WTC11 (cell line): ENCODE results near the gene CLEC2B. TPM values are rescaled to one million over a fixed set of nuclear protein-coding genes. Genes with fewer than 3 reads are reported as not detected.

Experiments
- ATAC-seq: fragments of 200-7000 bp; cut with Tn5 transposase; 2 replicates; pipeline ENCODE4 v1.10.0; 2021; ENCODE audit warnings: mild to moderate bottlenecking, moderate library complexity
- Bru-seq: library from RNA; stranded (reverse); fragments of 400-500 nt; gene quantifications from one replicate; lab custom pipeline; 2021; lab: Mats Ljungman, UMichigan
- CTCF ChIA-PET: fragments of 300-600 bp; sonication (Branson Sonifier 250); formaldehyde crosslinking; loops from one replicate; lab custom pipeline; 2021; ENCODE audit warnings: antibody characterized with exemption; lab: Charles Lee
- POLR2A ChIA-PET: fragments of 350-600 bp; sonication (Branson Sonifier 250); formaldehyde crosslinking; loops from one replicate; lab custom pipeline; 2021; ENCODE audit warnings: antibody characterized with exemption; lab: Charles Lee
- DNase-seq: peaks from one replicate; pipeline ENCODE4 v3.0.0; 2021; ENCODE audit warnings: low spot score
- H3K27ac Mint-ChIP-seq: 2 replicates; pipeline ENCODE4 v1.8.0; 2021; ENCODE audit warnings: mixed read lengths
- H3K27me3 Mint-ChIP-seq: 2 replicates; pipeline ENCODE4 v1.8.0; 2021; ENCODE audit warnings: low read depth, mild to moderate bottlenecking, moderate library complexity, mixed read lengths
- H3K36me3 Mint-ChIP-seq: 2 replicates; pipeline ENCODE4 v1.8.0; 2021; ENCODE audit warnings: mixed read lengths
- H3K4me1 Mint-ChIP-seq: 2 replicates; pipeline ENCODE4 v1.8.0; 2022; ENCODE audit warnings: mixed read lengths
- H3K4me3 Mint-ChIP-seq: 2 replicates; pipeline ENCODE4 v1.8.0; 2021; ENCODE audit warnings: mild to moderate bottlenecking, moderate library complexity, mixed read lengths
- H3K9me3 Mint-ChIP-seq: 2 replicates; pipeline ENCODE4 v1.8.0; 2021; ENCODE audit warnings: mixed read lengths
- ELF4 ChIP-seq: sonication (generic); formaldehyde crosslinking; IDR thresholded peaks from 2 replicates; pipeline ENCODE4 v1.8.1; 2022; ENCODE audit warnings: low read depth, mild to moderate bottlenecking, moderate library complexity, missing genetic modification reagents
- ESRRA ChIP-seq: sonication (generic); formaldehyde crosslinking; IDR thresholded peaks from 2 replicates; pipeline ENCODE4 v1.8.1; 2022; ENCODE audit warnings: mild to moderate bottlenecking, missing genetic modification reagents, borderline replicate concordance
- FOXK1 ChIP-seq: sonication (generic); formaldehyde crosslinking; IDR thresholded peaks from 2 replicates; pipeline ENCODE4 v1.8.0; 2022; ENCODE audit warnings: mild to moderate bottlenecking, moderate library complexity, missing genetic modification reagents
- JUN ChIP-seq: sonication (generic); formaldehyde crosslinking; IDR thresholded peaks from 2 replicates; pipeline ENCODE4 v1.8.0; 2023; ENCODE audit warnings: mild to moderate bottlenecking, missing genetic modification reagents
- KAT7 ChIP-seq: sonication (generic); formaldehyde crosslinking; IDR thresholded peaks from 2 replicates; pipeline ENCODE4 v1.8.1; 2023; ENCODE audit warnings: missing genetic modification reagents, mild to moderate bottlenecking, borderline replicate concordance
- TEAD4 ChIP-seq: sonication (generic); formaldehyde crosslinking; IDR thresholded peaks from 2 replicates; pipeline ENCODE4 v1.8.0; 2022; ENCODE audit warnings: mild to moderate bottlenecking, missing genetic modification reagents
- TP53 ChIP-seq: sonication (generic); formaldehyde crosslinking; IDR thresholded peaks from 2 replicates; pipeline ENCODE4 v1.8.1; 2023; ENCODE audit warnings: mild to moderate bottlenecking, missing genetic modification reagents
- ZNF317 ChIP-seq: sonication (generic); formaldehyde crosslinking; IDR thresholded peaks from 2 replicates; pipeline ENCODE4 v1.8.1; 2023; ENCODE audit warnings: low read depth, mild to moderate bottlenecking, moderate library complexity, missing genetic modification reagents, borderline replicate concordance
- ZNF396 ChIP-seq: fragments of 250-450 bp; sonication (Bioruptor Pico); IDR thresholded peaks from 2 replicates; pipeline ENCODE4 v1.8.0; 2021; ENCODE audit warnings: mild to moderate bottlenecking, moderate library complexity, borderline replicate concordance
- ZNF416 ChIP-seq: fragments of 250-450 bp; sonication (Bioruptor Pico); IDR thresholded peaks from 2 replicates; pipeline ENCODE4 v1.9.0; 2021; ENCODE audit warnings: mild to moderate bottlenecking, inconsistent platforms
- long read RNA-seq, 3 experiments: library from RNA in 1 of 3; library from capped mRNA in 1 of 3; library from polyadenylated mRNA in 1 of 3; unstranded in 2 of 3; stranded (forward) in 1 of 3; transcript quantifications; one replicate each; pipeline ENCODE4 v2.0.0, GENCODE V29; 2021
- total RNA-seq: library from RNA; stranded (reverse); gene quantifications from 3 replicates; pipeline ENCODE4 v1.2.3, GENCODE V29; 2021
- TF ChIP-seq, protein P1 (sequence below): sonication (generic); formaldehyde crosslinking; IDR thresholded peaks from 2 replicates; pipeline ENCODE4 v1.8.1; 2023; ENCODE audit warnings: mild to moderate bottlenecking, moderate library complexity, missing genetic modification reagents
- TF ChIP-seq, protein P2 (sequence below): sonication (generic); formaldehyde crosslinking; conservative IDR thresholded peaks from 2 replicates; pipeline ENCODE4 v1.8.1; 2022; ENCODE audit warnings: mild to moderate bottlenecking, missing genetic modification reagents
- TF ChIP-seq, protein P3 (sequence below): sonication (generic); formaldehyde crosslinking; IDR thresholded peaks from 2 replicates; pipeline ENCODE4 v1.8.0; 2023; ENCODE audit warnings: missing genetic modification reagents
- TF ChIP-seq, protein P4 (sequence below): fragments of 250-450 bp; sonication (Bioruptor Pico); IDR thresholded peaks from 2 replicates; pipeline ENCODE4 v1.9.0; 2021; ENCODE audit warnings: moderate library complexity, mild to moderate bottlenecking, inconsistent platforms, borderline replicate concordance
- TF ChIP-seq, protein P5 (sequence below): sonication (generic); formaldehyde crosslinking; IDR thresholded peaks from 2 replicates; pipeline ENCODE4 v1.8.1; 2022; ENCODE audit warnings: mild to moderate bottlenecking, moderate library complexity, missing genetic modification reagents
- TF ChIP-seq, protein P6 (sequence below): fragments of 250-450 bp; sonication (Bioruptor Pico); IDR thresholded peaks from 2 replicates; pipeline ENCODE4 v2.1.2; 2022; ENCODE audit warnings: mild to moderate bottlenecking, moderate library complexity
- TF ChIP-seq, protein P7 (sequence below): sonication (generic); formaldehyde crosslinking; IDR thresholded peaks from 2 replicates; pipeline ENCODE4 v1.8.0; 2022; ENCODE audit warnings: mild to moderate bottlenecking, missing genetic modification reagents
- TF ChIP-seq, protein P8 (sequence below): fragments of 250-450 bp; sonication (Bioruptor Pico); conservative IDR thresholded peaks from 2 replicates; pipeline ENCODE4 v1.9.0; 2021; ENCODE audit warnings: mild to moderate bottlenecking
- TF ChIP-seq, protein P9 (sequence below): sonication (generic); formaldehyde crosslinking; IDR thresholded peaks from 2 replicates; pipeline ENCODE4 v1.8.0; 2022; ENCODE audit warnings: mild to moderate bottlenecking, missing genetic modification reagents

CLEC2B gene
- total RNA-seq (0.20 TPM in 1 of 3 replicates, not detected in the others), Bru-seq, nascent RNA (not detected)
- long read RNA-seq, experiment 1, result 0 reads
- long read RNA-seq, experiment 2, result 0 reads
- long read RNA-seq, experiment 3, result 0 reads

DNA sequence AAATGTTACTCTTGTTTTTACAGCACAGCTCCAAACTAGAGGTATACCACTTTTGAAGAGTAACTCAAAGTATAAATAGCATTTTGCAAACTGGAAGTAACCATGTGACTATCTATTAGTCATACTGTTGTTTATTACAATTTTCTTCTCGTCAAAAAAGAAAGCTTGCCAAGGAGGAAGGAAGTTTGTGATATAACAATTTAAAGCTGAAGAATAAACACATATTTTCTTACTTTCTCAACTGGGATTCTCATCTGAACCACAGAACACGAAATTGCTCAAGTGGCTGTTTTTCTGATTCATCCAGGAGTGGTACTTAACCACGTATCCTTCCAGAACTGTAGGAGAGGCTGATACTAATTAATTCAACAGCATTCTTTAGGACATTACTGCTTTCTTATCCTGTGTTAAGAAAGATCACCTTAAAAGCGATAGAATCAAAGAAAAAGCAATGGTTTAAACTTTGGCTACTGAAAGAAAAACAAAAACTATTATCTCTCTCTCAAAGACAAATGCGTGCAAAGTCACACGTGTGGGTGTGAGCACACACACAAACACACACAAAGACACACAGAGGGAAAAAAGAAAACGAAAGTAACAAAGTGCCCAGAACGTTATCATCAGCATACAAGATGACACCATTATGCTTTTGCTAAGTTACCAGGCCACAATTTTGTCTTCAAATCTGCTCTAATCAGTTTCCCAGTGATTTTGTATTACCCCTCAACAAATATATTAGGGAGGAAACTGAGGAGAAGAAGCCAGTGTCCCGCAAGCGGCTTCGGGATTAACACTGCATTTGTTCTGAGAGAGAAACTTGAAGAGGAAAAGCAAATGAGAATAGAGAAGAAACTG, at the start of gene CLEC2B:
Gene CLEC2B, minus strand, starts transcription at position 48 of the 855 bp plus-strand sequence.
- Mint-ChIP-seq H3K36me3 (no peaks in the 10 kb centered on the region), H3K4me1 (peaks cover 22% of the 10 kb centered on the region), H3K27me3 (no peaks in the 10 kb centered on the region), H3K9me3 (no peaks in the 10 kb centered on the region), H3K4me3 (no peak within 1 kb of the TSS), H3K27ac (peak within 1 kb of the TSS; percentile 53)
- TF ChIP-seq ELF4 (no peak), TEAD4 (CRISPR knock-in tag) (no peak), FOXK1 (CRISPR knock-in tag) (no peak), ZNF416 (no peak), KAT7 (CRISPR knock-in tag) (no peak), ZNF396 (no peak), TP53 (CRISPR knock-in tag) (no peak), ZNF317 (CRISPR knock-in tag) (no peak), ESRRA (CRISPR knock-in tag) (no peak), JUN (no peak)
- TF ChIP-seq, protein P1, sequence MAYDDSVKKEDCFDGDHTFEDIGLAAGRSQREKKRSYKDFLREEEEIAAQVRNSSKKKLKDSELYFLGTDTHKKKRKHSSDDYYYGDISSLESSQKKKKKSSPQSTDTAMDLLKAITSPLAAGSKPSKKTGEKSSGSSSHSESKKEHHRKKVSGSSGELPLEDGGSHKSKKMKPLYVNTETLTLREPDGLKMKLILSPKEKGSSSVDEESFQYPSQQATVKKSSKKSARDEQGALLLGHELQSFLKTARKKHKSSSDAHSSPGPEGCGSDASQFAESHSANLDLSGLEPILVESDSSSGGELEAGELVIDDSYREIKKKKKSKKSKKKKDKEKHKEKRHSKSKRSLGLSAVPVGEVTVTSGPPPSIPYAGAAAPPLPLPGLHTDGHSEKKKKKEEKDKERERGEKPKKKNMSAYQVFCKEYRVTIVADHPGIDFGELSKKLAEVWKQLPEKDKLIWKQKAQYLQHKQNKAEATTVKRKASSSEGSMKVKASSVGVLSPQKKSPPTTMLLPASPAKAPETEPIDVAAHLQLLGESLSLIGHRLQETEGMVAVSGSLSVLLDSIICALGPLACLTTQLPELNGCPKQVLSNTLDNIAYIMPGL (CRISPR knock-in tag), result no peak
- TF ChIP-seq, protein P2, sequence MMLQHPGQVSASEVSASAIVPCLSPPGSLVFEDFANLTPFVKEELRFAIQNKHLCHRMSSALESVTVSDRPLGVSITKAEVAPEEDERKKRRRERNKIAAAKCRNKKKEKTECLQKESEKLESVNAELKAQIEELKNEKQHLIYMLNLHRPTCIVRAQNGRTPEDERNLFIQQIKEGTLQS, result no peak
- TF ChIP-seq, protein P3, sequence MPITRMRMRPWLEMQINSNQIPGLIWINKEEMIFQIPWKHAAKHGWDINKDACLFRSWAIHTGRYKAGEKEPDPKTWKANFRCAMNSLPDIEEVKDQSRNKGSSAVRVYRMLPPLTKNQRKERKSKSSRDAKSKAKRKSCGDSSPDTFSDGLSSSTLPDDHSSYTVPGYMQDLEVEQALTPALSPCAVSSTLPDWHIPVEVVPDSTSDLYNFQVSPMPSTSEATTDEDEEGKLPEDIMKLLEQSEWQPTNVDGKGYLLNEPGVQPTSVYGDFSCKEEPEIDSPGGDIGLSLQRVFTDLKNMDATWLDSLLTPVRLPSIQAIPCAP (CRISPR knock-in tag), result no peak
- TF ChIP-seq, protein P4, sequence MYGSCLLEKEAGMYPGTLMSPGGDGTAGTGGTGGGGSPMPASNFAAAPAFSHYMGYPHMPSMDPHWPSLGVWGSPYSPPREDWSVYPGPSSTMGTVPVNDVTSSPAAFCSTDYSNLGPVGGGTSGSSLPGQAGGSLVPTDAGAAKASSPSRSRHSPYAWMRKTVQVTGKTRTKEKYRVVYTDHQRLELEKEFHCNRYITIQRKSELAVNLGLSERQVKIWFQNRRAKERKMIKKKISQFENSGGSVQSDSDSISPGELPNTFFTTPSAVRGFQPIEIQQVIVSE (CRISPR knock-in tag), result no peak
- TF ChIP-seq, protein P5, sequence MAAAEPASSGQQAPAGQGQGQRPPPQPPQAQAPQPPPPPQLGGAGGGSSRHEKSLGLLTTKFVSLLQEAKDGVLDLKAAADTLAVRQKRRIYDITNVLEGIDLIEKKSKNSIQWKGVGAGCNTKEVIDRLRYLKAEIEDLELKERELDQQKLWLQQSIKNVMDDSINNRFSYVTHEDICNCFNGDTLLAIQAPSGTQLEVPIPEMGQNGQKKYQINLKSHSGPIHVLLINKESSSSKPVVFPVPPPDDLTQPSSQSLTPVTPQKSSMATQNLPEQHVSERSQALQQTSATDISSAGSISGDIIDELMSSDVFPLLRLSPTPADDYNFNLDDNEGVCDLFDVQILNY (CRISPR knock-in tag), result no peak
- TF ChIP-seq, protein P6, sequence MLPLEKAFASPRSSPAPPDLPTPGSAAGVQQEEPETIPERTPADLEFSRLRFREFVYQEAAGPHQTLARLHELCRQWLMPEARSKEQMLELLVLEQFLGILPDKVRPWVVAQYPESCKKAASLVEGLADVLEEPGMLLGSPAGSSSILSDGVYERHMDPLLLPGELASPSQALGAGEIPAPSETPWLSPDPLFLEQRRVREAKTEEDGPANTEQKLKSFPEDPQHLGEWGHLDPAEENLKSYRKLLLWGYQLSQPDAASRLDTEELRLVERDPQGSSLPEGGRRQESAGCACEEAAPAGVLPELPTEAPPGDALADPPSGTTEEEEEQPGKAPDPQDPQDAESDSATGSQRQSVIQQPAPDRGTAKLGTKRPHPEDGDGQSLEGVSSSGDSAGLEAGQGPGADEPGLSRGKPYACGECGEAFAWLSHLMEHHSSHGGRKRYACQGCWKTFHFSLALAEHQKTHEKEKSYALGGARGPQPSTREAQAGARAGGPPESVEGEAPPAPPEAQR, result no peak
- TF ChIP-seq, protein P7, sequence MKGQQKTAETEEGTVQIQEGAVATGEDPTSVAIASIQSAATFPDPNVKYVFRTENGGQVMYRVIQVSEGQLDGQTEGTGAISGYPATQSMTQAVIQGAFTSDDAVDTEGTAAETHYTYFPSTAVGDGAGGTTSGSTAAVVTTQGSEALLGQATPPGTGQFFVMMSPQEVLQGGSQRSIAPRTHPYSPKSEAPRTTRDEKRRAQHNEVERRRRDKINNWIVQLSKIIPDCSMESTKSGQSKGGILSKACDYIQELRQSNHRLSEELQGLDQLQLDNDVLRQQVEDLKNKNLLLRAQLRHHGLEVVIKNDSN, result no peak
- TF ChIP-seq, protein P8, sequence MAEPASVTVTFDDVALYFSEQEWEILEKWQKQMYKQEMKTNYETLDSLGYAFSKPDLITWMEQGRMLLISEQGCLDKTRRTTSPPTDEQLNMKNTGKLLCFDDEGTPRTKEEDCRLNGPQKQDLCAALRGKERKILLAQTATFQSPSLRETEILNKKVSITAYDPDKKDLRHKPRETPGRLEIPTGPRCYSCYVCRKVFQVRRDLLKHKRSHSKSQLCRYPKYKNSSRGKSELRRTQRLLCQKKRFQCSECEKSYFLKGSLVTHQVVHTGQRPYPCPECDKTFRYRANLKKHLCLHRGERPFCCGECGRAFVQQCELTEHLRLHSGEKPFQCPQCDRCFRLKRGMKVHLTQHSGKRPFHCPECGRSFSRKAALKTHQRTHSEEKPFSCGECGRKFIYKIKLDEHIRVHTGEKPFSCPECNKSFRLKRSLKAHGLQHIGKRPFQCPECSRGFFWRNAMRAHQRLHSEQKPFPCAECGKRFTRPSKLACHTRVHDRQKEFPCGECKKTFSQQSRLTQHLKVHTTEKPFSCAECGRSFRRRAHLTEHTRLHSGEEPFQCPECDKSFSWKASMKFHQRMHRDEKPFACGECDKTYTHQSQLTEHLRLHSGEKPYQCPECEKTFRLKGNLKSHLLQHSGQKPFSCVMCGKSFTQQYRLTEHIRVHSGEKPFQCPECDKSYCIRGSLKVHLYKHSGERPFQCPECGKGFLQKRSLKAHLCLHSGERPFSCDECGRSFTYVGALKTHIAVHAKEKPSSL (CRISPR knock-in tag), result no peak
- TF ChIP-seq, protein P9, sequence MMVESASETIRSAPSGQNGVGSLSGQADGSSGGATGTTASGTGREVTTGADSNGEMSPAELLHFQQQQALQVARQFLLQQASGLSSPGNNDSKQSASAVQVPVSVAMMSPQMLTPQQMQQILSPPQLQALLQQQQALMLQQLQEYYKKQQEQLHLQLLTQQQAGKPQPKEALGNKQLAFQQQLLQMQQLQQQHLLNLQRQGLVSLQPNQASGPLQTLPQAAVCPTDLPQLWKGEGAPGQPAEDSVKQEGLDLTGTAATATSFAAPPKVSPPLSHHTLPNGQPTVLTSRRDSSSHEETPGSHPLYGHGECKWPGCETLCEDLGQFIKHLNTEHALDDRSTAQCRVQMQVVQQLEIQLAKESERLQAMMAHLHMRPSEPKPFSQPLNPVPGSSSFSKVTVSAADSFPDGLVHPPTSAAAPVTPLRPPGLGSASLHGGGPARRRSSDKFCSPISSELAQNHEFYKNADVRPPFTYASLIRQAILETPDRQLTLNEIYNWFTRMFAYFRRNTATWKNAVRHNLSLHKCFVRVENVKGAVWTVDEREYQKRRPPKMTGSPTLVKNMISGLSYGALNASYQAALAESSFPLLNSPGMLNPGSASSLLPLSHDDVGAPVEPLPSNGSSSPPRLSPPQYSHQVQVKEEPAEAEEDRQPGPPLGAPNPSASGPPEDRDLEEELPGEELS, result no peak
- DNase-seq, result no peak
- no peak; the same call in 1 of the 2 replicates for ATAC-seq
- ChIA-PET POLR2A (no interaction called here), CTCF (interaction anchor here (1.6 kb wide), 1 partner anchor 119 kb away, joined by 3 read pairs; no protein-coding TSS in a partner anchor)
